Pancreas (tissue), 10 donors: ENCODE measurements around the gene EPS8. TPM values are rescaled to one million over a fixed set of nuclear protein-coding genes. Genes with fewer than 3 reads are reported as not detected.

Experiments used
- ATAC-seq, 4 donors: fragments of 200-7000 bp; cut with Tn5 transposase; one replicate each; pipeline versions ENCODE4 v1.8.0 to v1.9.1; 2020; ENCODE audit warnings: mild to moderate bottlenecking in 4 of 4, moderate library complexity in 4 of 4
- DNase-seq, 6 donors: peaks; one replicate each; pipeline ENCODE4 v3.0.0-alpha.2; 2020
- FAIRE-seq: peaks from 2 replicates; lab custom pipeline; 2012; peaks lifted over from hg19 to GRCh38; lab: Jason Lieb, UNC
- H3K27ac ChIP-seq, 4 donors: fragments of 200-600 bp; sonication (generic); 1 replicate in 3 of 4; 2 replicates in 1 of 4; pipeline versions ENCODE4 v1.5.0 to v1.8.0; 2020
- H3K27me3 ChIP-seq, 4 donors: fragments of 200-600 bp; one replicate each; pipeline ENCODE4 v1.8.0; 2021
- H3K36me3 ChIP-seq, 3 donors: fragments of 200-600 bp; sonication (generic) in 1 of 3; one replicate each; pipeline versions ENCODE4 v1.5.0 to v1.8.0; 2020 to 2021
- H3K4me1 ChIP-seq, 3 donors: fragments of 200-600 bp; one replicate each; pipeline ENCODE4 v1.8.0; 2021
- H3K4me3 ChIP-seq, 4 donors: fragments of 200-600 bp; sonication (generic) in 2 of 4; one replicate each; pipeline versions ENCODE4 v1.5.0 to v1.8.0; 2020 to 2021
- H3K9me3 ChIP-seq, 4 donors: fragments of 200-600 bp; one replicate each; pipeline ENCODE4 v1.8.0; 2021
- CTCF ChIP-seq, 4 donors: fragments of 200-600 bp; sonication (generic) in 3 of 4; IDR thresholded peaks; one replicate each; pipeline versions ENCODE4 v1.5.0 to v1.8.0; 2021; ENCODE audit warnings: antibody characterized with exemption in 4 of 4
- WGBS, 2 donors: extraction: QIAGEN DNeasy Blood & Tissue Kit; methylation state at CpG; one replicate each; pipeline ENCODE4 v1.1.7; 2013; 5-methylcytosine and 5-hydroxymethylcytosine counted together
- intact Hi-C, 3 donors: fragments of 100-400 bp; cut with DNase I; formaldehyde crosslinking; loops; one replicate each; pipeline versions ENCODE4 v1.11.1 to v1.14.2; 2022
- polyA plus RNA-seq, 2 donors: library from polyadenylated mRNA; stranded (reverse); fragments of 200-250 nt; gene quantifications; one replicate each; pipeline ENCODE4 v1.2.3, GENCODE V29; 2013
- total RNA-seq, 6 donors: library from RNA; stranded (reverse); fragmentation: NEBNext Ultra II Directional in 4 of 6; extraction: Animal tissue kit (Norgen Biotek cat#: 25700) in 4 of 6; gene quantifications; one replicate each; pipeline versions ENCODE4 v1.2.1 to v1.2.4, GENCODE V29; 2021 to 2023
- donor health status: healthy with polysubstance abuse.
- donor health status: DM: no; HTN: no; CAD: no; lungs with moderate emphysema.
- donor health status: DM: no; HTN: no; CAD: no.
- donor health status: control.
- donor health status: control.
- donor health status: Bipolar disorder and iron deficiency.
- donor health status: DM: yes; HTN: yes; CAD: no.
- donor health status: DM: no; HTN: no; CAD: no.
- donor health status: DM: no; HTN: no; CAD: no.
- donor health status: DM: yes; HTN: yes; CAD: no.

EPS8 gene
- total and polyA plus RNA-seq, 8 donors, result 8.2 to 26.7 (median 10.6) TPM

- intact Hi-C loops, result no loop called here
- H3K36me3 ChIP-seq, result no peaks in the 10 kb centered on the region
- no peak for ATAC-seq
- DNase-seq, result no peak
- H3K4me1 ChIP-seq, result peaks cover 0 to 18% (median 14%) of the 10 kb centered on the region in 3 donors
- TF ChIP-seq CTCF (IDR thresholded peaks at IDR 0.05), result no peak
- no peak overlapping the region for H3K27ac ChIP-seq
- 95 to 97% methylated on average over 5 of the region's 5 CpGs for WGBS, 2 donors
- no peaks in the 10 kb centered on the region for H3K9me3 ChIP-seq
- no peak for FAIRE-seq
- H3K4me3 ChIP-seq, result no peak overlapping the region
- H3K27me3 ChIP-seq, result no peaks in the 10 kb centered on the region
Measured at GRCh38 chr12:15776532-15776931, 12.7 kb downstream of the EPS8 start.

- intact Hi-C loops, result no loop called here
Measured at GRCh38 chr12:15774819-15775218, 14.4 kb downstream of the EPS8 start.

GRCh38 chr12:15772405-15773018 lies 16.7 kb downstream of the EPS8 start:
- H3K27ac ChIP-seq, result no peak overlapping the region
- intact Hi-C loops, result no loop called here
- ATAC-seq (peak in 1 of 4 donors; percentile 57), DNase-seq (no peak), FAIRE-seq (no peak)
- no peak overlapping the region for H3K4me3 ChIP-seq
- peak in 1 of 4 donors; percentile 21 for TF ChIP-seq CTCF (IDR thresholded peaks at IDR 0.05)
- 84 to 94% methylated on average over 2 of the region's 2 CpGs for WGBS, 2 donors
- H3K27me3 ChIP-seq, result no peaks in the 10 kb centered on the region
- H3K36me3 ChIP-seq, result no peaks in the 10 kb centered on the region
- peaks cover 0 to 8% (median 0%) of the 10 kb centered on the region in 3 donors for H3K4me1 ChIP-seq
- no peaks in the 10 kb centered on the region for H3K9me3 ChIP-seq

More at GRCh38 chr12:15774819-15775218, 14.4 kb downstream of the EPS8 start:
- Histone ChIP-seq H3K4me1 (peaks cover 0 to 10% (median 5%) of the 10 kb centered on the region in 3 donors), H3K27ac (no peak overlapping the region), H3K4me3 (no peak overlapping the region), H3K9me3 (no peaks in the 10 kb centered on the region), H3K27me3 (no peaks in the 10 kb centered on the region), H3K36me3 (no peaks in the 10 kb centered on the region)
- DNase-seq (no peak), ATAC-seq (no peak), FAIRE-seq (no peak)
- WGBS, 2 donors, result 93 to 98% methylated on average over 1 of the region's 1 CpG
- no peak for TF ChIP-seq CTCF (IDR thresholded peaks at IDR 0.05)

- Histone ChIP-seq H3K27me3 (no peaks in the 10 kb centered on the region), H3K27ac (no peak overlapping the region), H3K4me3 (no peak overlapping the region), H3K4me1 (peaks cover 0 to 8% (median 0%) of the 10 kb centered on the region in 3 donors), H3K36me3 (no peaks in the 10 kb centered on the region), H3K9me3 (no peaks in the 10 kb centered on the region)
- ATAC-seq (no peak), FAIRE-seq (no peak), DNase-seq (no peak)
- TF ChIP-seq CTCF (IDR thresholded peaks at IDR 0.05), result no peak
- 87 to 90% methylated on average over 1 of the region's 1 CpG for WGBS, 2 donors
- intact Hi-C loops, result no loop called here
Measured at GRCh38 chr12:15770581-15770980, 18.6 kb downstream of the EPS8 start.

GRCh38 chr12:15770021-15770420 lies 19.2 kb downstream of the EPS8 start:
- intact Hi-C loops, result no loop called here
- H3K4me1 ChIP-seq, result peaks cover 0 to 10% (median 0%) of the 10 kb centered on the region in 3 donors
- TF ChIP-seq CTCF (IDR thresholded peaks at IDR 0.05), result no peak
- no peaks in the 10 kb centered on the region for H3K27me3 ChIP-seq
- ATAC-seq (no peak), FAIRE-seq (no peak), DNase-seq (no peak)
- H3K36me3 ChIP-seq, result no peaks in the 10 kb centered on the region
- WGBS, 2 donors, result 92 to 98% methylated on average over 3 of the region's 3 CpGs
- H3K27ac ChIP-seq, result no peak overlapping the region
- H3K9me3 ChIP-seq, result no peaks in the 10 kb centered on the region
- no peak overlapping the region for H3K4me3 ChIP-seq
